Urothelium cell line (cell line): ENCODE measurements around the gene TRAF6.

Experiments
- DNase-seq: peaks from one replicate; pipeline ENCODE4 v3.0.0; 2011; ENCODE audit warnings: low spot score, mixed read lengths
- FAIRE-seq: peaks from 2 replicates; lab custom pipeline; 2011; peaks lifted over from hg19 to GRCh38; lab: Jason Lieb, UNC

Gene TRAF6

DNA sequence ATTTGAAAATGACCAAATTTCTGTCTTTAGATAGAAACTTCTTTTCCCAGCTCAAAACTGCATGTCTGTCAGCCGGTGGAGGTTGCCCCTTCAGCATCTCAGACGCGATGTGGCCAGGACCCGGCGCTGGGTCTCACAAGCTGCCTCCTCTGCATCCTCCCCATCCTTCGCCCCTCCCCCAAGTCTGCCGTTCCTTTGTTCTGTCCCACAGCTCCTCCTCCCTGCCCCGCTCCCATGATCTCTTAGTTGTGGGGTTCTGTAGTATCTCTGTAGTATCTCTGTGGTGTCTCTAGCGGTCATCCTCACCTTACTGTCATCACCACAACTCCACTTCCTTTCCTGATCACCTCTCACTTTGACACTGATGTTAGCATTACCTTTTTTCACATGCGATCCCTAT, 49.9 kb downstream of the TRAF6 start:
- FAIRE-seq (no peak), DNase-seq (no peak)

DNA sequence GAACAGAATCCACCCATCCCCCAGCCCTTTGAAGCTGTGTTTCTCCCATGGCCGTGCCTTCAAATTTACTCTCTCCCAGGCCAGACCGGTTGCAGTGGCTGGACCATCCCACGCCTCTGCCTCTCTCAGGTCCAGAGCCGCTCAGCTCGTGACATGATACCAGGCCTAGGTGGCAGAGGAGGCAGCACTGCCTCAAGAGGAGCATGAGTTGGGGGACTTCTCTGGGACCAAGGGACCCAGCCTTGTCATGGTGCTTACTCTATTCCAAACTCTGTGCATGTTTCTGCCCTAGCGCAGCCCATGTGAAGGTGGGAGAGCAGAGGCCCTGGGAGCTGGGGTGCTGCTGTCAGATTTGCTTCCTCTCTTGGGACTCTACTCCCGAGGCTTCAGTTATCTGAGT, 51.0 kb downstream of the TRAF6 start:
- no peak for DNase-seq
- FAIRE-seq, result no peak

DNA sequence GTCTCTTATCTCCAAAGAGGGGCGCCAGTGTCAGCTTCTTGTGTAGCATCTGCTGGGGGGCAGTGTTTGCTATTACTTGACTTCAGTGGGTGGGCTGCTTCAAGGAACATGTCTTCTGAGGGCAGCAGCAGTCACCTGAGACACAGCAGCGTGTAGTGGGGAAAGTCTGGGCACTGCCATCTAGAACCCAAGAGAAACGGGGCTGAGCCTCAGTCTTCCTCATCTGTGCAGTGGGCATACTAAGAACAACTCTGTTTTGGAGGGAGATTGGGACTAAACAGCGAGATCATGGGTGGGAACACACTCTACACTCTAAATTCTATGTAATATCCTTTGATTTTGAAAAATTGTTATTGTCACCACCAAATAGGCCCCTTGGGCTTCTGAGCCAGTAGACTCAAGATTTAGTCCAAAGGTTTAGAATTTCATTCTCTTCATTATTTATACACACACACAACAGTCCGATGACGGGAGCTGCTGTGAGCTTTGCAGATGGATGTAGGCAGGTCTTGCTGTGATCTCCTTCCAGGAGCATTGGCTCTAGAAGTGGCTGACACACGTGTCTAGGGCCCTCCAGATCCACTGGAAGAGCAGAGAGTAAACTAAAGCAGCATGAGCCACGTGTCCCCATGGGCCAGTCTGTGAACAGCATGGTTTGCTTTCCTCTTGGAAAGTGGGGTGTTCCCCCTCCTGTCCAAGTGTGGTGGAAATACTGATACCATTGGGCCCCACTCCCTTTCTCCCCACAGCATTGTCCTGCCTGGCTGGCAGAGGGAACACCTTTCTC, 51.8 kb downstream of the TRAF6 start:
- no peak for DNase-seq
- FAIRE-seq, result no peak

DNA sequence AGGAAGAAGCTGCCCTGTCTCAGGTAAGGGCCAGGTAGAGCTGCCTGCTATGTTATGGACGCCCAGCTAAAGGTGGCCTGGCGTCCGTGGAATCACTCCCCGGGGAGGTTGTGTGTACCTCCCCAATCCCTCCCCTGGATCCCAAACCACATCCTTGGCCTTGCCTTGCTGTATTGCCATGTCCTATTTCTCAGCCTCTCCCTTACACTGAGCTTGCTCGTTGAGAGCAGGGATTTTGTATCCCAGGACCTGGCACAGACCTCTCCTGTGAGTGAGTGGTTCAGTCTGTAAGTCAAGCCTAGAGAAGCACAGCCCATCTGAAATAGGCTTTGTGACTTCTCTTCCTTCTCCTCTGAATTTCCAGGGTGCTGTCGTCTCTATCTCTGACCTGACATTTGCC, 53.9 kb downstream of the TRAF6 start:
- peak; percentile 68 for FAIRE-seq
- DNase-seq, result no peak

DNA sequence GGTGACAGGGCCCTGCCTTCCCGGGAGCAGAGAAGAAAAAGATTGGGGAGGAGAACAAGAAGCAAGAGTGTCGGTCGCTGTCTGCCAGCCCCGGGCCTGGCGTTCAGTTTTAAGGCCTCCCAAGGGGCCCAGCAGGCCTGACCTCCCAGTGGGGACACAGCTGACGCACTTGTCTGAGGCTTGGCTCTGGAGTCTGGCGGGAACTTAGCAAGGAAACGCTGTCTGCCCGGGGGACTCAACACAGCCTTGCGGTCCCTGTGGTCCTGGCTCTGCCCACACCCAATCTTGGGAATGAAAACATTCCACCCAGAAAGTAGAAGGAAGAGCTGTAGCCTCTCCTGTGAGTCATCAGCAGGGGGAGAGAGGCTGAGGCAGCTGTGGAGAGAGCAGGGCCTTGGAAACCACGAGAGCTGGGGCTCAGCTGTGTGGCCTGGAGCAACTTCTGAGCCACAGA, 54.4 kb downstream of the TRAF6 start:
- DNase-seq, result peak; percentile 94
- FAIRE-seq, result peak; percentile 55

DNA sequence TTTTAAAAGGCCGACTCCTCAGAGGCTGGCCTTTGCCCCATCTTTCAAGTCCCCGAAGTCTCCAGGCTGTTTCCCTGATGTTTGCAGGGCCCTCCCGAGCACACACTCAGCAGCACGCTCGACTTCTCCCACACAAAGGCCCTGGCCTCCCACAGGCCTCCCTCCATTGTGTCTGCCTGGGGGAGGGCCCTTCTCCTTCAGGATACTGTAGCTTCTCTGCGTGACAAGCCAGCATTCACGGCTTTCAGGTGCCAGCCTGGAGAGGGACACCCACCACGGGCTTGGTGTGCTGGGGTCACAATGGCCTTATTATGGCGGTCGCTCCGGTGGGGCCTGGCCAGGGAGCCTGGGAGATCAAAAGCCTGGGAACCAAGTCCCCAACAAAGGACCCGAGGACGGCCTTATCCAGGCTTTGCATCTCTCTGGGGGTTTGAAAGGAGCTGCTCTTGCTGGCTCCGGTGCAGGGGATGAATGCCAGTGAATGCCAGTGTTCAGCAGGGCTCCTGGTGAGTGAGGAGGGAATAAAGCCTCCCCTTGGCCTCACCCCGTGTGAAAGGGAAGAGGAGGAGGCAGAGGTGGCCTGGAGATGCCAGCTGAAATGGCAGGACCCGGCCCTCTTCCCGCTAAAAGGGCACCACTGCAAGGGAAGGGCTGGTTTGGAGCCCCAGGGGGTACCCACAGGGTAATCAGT, 55.0 kb downstream of the TRAF6 start:
- no peak for FAIRE-seq

DNA sequence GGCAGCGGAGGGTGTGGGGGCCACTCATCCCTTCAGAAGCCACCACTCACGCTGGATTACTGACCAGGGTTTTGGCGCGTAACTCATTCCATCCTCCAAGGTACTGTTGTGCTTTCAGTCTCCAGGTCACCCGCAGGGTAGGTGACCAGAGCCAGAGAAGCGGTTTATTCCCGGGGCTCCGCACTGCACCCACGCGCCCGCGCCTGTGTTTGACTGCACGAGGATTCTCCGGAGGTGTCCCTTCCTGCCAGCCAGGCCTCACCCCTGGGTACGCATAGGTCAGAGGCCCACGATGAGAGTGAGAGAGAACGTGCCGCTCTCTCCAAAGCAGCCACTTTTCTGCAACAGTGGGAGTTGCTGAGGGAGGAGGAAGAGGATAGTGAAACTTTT, 55.5 kb downstream of the TRAF6 start:
- no peak for DNase-seq
- no peak for FAIRE-seq

More for the DNA sequence above, 55.0 kb downstream of the TRAF6 start:
- DNase-seq, result peak; percentile 47

DNA sequence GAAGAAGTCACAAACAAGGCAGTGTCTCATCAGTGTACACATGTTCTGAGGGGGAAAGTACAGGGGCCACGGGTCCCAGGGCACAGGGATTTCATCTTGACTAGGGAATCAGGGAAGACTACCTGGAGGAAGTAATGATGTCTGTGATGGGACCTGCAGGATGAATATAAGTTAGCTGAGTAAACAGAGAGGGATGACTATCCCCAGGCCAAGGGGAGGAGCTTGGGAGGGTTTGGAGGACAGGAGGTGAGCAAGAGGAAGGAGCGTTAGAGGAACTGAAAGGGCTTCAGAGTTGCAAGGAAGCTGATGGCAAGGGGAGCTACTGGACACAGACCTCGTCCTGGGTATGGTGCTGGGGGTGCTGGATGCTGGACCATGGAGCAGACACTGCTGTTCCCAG, 56.4 kb downstream of the TRAF6 start:
- no peak for DNase-seq

DNA sequence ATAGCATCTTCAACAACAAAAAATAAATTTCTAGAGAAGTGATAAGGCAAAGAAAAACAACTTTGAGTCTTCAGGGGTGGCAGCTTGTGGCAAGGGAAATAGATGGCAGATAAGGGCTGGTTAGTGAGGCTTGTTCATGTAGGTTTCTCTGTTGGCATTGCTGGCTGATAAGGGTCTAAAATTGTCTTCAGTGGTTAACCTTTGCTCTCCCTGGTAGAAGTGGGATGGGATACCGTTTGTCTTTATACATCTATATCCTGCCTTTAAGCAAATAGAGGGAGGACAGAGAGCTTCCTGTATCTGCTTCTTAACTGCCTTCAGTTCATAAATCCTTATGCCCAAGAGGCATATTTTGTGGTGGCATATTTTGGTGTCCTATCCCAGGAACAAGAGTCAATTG, 57.1 kb downstream of the TRAF6 start:
- FAIRE-seq (no peak), DNase-seq (no peak)

More for the DNA sequence above, 56.4 kb downstream of the TRAF6 start:
- no peak for FAIRE-seq

DNA sequence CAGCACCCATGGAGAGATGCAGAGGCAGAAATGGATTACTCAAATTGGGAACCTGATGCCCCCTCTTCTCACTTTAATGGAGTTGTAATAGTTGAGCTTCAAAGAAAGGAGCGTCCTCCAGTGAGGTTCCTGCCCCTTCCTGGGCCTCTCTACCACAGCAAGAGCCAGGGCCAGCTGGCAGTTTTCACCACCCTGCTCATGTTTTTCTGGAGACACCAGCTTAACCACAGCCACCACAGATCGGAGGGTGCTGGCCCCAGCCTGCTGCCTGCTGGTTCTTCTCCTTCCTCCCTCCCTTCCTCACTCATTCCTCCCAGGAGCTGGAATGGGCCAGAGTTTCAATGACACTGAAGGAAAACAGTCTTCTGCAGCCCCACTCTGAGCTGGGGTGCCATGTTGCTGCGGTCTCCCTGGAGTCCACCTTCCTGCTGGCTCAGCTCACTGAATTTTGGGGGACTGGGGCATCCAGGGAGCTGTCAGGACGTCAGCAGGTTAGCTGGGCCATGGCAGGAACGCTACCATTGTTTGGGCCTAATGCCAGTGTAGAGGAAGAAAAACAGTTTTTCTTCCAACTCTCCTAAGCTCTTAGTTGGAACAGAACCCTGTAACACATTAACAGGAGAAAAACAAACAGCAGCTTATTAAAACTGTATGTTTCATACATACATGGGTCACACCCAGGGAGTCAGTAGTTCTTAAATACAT, 57.7 kb downstream of the TRAF6 start:
- no peak for FAIRE-seq
- no peak for DNase-seq

DNA sequence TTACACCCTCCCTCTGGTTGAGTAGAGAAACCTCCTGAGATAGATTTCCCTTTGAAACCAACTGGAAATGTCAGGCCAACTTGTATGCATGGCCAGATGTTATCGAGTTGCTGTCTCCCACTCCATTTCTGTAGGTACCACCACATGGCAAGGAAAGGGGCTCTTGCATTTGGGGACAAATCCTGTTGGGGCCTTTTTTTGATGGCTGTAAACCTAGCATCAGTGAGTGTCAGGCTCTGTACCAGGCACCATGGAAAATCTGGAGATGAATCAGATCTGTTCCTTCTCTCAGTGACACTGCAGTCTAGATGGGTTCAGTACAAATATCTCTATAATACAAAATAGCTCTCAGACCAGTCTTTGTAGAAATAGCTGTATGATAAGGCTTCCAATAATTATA, 58.4 kb downstream of the TRAF6 start:
- DNase-seq (no peak), FAIRE-seq (no peak)

DNA sequence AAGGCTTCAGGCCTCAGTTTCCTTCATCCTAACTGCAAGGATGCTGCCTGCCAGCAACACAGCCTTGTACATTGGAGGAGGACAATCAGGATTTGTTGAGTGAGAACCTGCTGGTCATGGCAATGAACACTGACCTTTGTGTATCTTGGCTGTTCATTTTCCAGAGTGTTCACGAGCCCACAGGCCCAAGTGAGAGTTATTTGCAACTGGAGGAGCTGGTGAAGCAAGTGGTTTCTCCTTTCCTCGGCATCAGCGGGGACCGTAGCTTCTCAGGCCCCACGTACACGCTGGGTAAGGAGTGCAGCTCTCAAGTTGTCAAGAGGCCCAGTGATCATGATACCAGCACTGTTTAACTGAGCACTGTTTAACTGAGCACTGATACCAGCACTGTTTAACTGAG, 59.0 kb downstream of the TRAF6 start:
- DNase-seq, result no peak
- FAIRE-seq, result no peak

DNA sequence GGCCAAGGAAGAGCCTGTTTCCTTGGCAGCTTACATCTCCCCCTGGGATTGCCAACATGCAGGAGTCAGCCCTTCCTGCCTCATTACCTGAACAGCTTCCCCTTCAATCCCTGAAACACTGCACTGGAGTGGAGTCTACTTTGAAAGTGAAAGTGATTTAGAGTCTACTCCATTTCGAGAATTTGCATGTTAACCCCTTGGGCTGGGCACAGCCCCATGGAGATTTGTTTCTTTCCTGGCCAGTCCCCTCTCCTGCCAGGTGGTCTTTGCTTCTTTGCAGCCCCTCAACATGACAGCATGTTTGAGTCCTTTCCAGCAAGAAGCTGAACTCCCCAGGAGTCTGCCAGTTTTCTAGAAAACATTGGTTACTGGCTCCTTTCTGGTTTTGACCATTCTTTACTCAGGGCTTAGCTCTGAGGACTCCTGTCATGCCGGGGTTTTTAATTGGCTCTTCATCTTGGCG, 59.9 kb downstream of the TRAF6 start:
- no peak for FAIRE-seq
- no peak for DNase-seq

DNA sequence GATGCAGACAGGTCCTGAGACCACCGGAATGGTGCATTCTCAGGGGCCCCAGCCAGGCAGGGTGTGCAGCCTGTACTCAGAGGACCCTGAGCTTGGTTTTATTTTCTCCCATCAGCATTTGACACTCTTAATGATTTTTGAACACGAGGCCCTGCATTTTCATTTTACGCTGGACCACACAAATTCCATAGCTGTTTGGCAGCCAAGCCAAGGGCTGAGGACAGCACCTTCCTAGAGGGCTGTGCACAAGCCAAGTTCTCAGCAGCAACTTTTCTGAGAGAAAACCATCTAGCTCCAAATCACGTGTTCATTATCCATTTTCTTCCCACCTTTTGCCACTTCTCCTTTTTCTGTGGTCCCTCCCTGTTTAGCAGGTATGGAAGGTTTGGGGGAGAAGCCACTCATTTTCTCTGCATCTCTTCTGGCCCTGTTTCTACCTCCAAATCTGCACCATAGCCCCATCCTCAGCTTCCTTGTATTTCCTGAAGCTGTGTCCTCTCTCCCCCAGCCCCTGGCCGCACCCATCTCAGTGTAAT, 60.4 kb downstream of the TRAF6 start:
- FAIRE-seq, result no peak
- no peak for DNase-seq

DNA sequence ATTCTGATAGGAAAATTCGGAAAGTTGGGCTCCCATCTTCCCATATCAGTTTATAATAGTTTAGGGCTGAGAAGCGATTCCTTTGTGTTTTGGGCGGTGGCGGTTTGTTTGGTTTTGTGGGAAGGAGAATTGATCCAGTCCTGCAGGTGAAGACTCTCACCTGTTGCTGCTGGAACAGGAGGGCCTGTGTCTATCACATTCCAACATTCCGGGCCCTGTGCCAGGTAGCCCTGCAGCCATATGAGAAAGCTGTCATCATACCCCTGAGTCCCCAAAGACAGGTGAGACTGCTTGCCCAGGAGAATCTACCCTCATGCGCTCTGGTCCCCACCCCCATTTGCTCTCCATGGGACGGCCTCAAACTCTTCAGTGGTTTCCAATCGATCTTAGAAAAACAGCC, 62.1 kb downstream of the TRAF6 start:
- no peak for DNase-seq
- FAIRE-seq, result no peak

DNA sequence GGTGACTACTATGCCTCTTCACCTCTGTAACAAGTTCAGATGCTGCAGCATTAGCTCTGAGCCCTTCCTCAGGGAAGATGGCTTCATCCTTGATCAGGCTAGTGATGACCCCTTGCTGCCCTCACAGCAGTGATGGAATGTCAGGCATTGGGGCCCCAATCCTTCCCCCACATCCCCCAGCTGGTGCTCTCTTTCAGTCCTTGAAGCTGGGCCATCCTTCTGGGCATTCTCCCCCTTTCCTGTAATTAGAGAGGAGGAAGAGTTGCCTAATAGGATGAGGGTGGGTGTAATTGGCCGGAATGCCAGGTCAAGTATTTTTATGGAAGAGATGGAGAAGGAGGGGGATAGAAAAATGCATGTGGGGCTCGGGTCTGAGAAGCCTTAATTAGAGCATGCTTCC, 62.6 kb downstream of the TRAF6 start:
- no peak for FAIRE-seq
- no peak for DNase-seq

DNA sequence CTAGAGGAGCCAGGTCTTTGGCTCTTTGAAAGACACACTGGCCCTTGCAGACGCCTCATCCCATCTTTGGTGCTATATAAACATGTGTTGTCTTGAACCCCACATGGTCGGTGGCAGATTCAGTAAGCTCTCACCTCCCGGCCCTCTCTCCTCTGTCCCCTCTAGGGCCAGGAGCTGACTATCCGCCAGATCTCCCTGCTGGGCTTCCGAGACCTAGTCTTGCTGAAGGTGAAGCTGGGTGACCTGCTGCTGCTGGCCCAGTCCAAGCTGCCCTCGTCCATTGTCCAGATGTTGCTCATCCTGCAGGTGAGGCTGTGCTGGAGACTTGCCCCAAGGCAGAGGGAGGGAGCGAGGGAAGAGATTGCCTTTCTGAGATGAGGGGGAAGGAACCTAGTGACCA, 63.9 kb downstream of the TRAF6 start:
- DNase-seq (no peak), FAIRE-seq (no peak)

DNA sequence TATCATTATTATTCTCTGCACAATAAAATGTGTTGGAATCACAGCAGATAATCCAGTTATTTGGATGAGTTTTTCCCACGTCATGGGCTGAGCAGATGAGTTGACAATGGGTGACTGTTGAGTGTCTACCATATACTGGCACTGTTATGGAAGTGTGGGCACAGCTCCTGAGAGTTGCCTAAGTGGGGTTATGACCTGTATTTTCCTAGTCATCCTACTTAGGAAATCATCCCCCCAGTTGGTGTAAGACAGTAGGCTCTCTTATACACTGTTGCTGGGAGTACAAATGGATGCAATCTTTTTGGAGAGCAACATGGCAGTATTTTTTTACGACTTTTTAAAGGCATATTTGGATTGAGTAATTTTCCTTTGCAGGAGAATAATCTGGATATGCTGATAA, 66.4 kb downstream of the TRAF6 start:
- DNase-seq (no peak), FAIRE-seq (no peak)

DNA sequence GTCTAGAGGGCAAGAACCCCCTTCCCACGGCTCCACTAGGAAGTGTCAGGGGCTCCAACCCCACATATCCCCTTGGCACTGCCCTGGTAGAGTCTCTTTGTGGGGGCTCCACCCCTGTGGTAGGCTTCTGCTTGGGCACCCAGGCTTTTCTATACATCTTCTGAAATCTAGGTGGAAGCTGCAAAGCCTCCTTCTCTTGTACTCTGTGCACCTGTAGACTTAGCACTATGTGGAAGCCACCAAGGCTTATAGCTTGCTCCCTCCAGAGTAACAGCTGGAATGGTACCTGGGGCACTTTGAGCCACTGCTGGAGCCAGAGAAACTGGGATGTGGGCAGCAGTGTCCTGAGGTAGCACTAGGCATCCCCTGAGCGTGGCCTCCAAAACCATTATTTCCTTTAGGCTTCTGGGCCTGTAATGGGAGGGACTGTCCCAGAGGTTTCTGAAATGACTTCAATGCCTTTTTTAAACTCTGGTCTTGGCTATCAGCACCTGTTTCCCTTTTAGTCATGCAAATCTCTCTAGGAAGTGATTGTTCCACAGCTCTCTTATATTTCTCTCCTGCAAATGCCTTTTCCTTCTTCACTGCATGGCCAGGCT, 68.4 kb downstream of the TRAF6 start:
- DNase-seq (no peak), FAIRE-seq (no peak)

DNA sequence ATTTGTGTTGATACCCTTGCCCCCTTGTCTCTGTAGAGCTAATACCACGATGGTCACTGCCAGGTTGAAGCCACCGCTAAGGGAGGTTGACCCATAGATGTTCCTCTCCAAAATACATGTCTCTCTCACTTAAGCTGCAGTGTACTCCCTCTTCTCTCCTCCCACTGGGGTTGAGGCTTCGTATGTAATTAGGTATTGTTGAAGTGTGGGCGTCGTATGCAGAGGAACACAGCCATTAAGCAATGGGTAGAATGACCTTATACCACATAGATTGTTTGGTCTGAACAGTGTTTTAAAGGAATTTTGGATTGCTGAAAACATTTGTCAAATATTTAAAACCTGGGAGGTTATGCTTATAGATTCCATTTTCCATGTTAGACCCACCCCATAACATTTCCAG, 71.9 kb downstream of the TRAF6 start:
- DNase-seq (no peak), FAIRE-seq (no peak)

DNA sequence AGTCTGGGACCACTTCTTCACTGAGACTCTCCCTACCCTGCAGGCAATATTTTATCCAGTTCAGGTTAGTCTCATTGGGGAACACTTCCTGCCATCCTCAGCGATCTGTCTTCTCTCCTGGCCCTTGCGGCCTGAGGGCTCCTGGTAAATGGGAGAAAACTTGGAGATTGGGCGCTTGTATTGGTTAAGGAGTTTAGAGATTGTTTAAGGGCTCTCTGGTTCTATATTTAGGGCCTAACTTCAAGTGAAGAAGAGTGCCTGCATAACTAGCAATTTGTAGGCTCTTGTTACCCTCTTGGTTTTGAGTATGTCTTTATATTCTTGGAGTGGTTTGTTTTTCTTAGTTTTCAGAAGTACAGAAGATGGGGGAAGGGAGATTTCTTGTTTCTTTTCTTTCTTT, 72.7 kb downstream of the TRAF6 start:
- DNase-seq, result no peak
- no peak for FAIRE-seq
